ENCODE measurements around the gene SPATA1. TPM values are rescaled to one million over a fixed set of nuclear protein-coding genes. Genes with fewer than 3 reads are reported as not detected.

The SPATA1 gene
- total and polyA plus RNA-seq, 2 of the 8 experiments (the other 6 are each of a cell fraction or from before 2014, with no cell fraction given) = 0.51 to 1.1 TPM

DNA sequence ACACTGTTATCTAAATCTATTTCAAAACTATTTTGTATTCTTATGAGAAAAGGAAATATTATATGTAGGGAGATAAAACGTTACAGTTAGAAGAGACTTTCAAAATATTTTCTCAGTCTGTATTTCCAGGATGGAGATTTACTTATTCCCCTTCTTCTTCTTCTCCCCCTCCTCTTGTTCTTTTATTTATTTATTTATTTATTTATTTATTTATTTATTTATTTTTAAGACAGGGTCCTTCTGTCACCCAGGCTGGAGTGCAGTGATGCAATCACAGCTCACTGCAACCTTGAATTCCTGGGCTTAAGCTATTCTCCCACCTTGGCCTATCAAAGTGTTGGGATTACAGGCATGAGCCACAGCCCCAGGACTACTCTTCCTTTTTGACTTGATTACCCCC, 30.0 kb upstream of the SPATA1 start:
- Histone ChIP-seq H4K5ac (ENCODE audit: insufficient read length, low read depth, low read length) (no peak overlapping the region), H3K79me1 (ENCODE audit: low read depth, low read length) (no peaks in the 10 kb centered on the region; the same call in 1 of the 2 replicates), H3K79me2 (ENCODE audit: control insufficient read depth in 1 of 2, insufficient read depth in 2 of 2, low read length in 2 of 2) (peaks cover 3 to 18% of the 10 kb centered on the region in 2 experiments; a peak in 3 of 4 replicates), H3K9me3 (ENCODE audit: insufficient read depth in 2 of 2, low read depth in 1 of 2, low read length in 1 of 2) (peaks cover 6 to 8% of the 10 kb centered on the region in 2 experiments; a peak in 3 of 4 replicates), H2BK5ac (ENCODE audit: low read depth, low read length) (no peak overlapping the region), H4K8ac (ENCODE audit: extremely low read depth, insufficient read depth, low read length) (no peak overlapping the region), H3K36me3 (ENCODE audit: control insufficient read depth in 2 of 4, insufficient read depth in 4 of 4, low read length in 3 of 4) (peaks cover 0 to 2% (median 0%) of the 10 kb centered on the region in 4 experiments; a peak in 2 of 8 replicates), H3K4me1 (replicated peaks in 1 of 4; ENCODE audit: control insufficient read depth in 3 of 4, insufficient read depth in 4 of 4, low read length in 3 of 4) (no peaks in the 10 kb centered on the region), H3K23me2 (ENCODE audit: low read depth, low read length) (peaks cover 3% of the 10 kb centered on the region; the same call in 1 of the 2 replicates), H3K23ac (ENCODE audit: insufficient read length) (no peak overlapping the region), H3K27me3 (replicated peaks in 1 of 4; ENCODE audit: control insufficient read depth in 3 of 4, extremely low read depth in 1 of 4, insufficient read depth in 3 of 4, low read length in 3 of 4) (peaks cover 2 to 40% (median 23%) of the 10 kb centered on the region in 4 experiments), H3K9ac (replicated peaks in 1 of 4; ENCODE audit: extremely low read depth in 1 of 4, low read depth in 3 of 4, low read length in 3 of 4) (no peak overlapping the region), H2BK20ac (ENCODE audit: low read length) (no peak overlapping the region), H2BK12ac (ENCODE audit: low read depth, low read length) (no peak overlapping the region), H3K4me2 (ENCODE audit: insufficient read depth in 1 of 2, low read depth in 2 of 2, low read length in 2 of 2) (no peak overlapping the region), H3K14ac (ENCODE audit: insufficient read length) (no peak overlapping the region), H4K91ac (replicated peaks; ENCODE audit: insufficient read length, low read length) (no peak overlapping the region), H4K20me1 (replicated peaks in 1 of 2; ENCODE audit: control insufficient read depth in 1 of 2, insufficient read depth in 2 of 2, low read length in 2 of 2) (no peaks in the 10 kb centered on the region), H3K4ac (replicated peaks; ENCODE audit: insufficient read length, low read depth, low read length) (no peak overlapping the region), H2BK120ac (replicated peaks; ENCODE audit: low read depth, low read length) (no peak overlapping the region), H2AFZ (ENCODE audit: low read length) (no peak overlapping the region), H3K56ac (replicated peaks; ENCODE audit: insufficient read length, low read depth, low read length) (no peak overlapping the region), H3K4me3 (ENCODE audit: extremely low read depth in 1 of 4, insufficient read depth in 2 of 4, low read depth in 3 of 4, low read length in 4 of 4) (no peak overlapping the region), H3K27ac (ENCODE audit: low read depth, low read length) (no peak overlapping the region), H3K18ac (ENCODE audit: extremely low read depth, low read length) (no peak overlapping the region), H2AK5ac (ENCODE audit: low read depth, low read length) (no peak overlapping the region), H2BK15ac (ENCODE audit: low read length) (no peak overlapping the region)
- WGBS, 2 experiments (ENCODE audit: extremely low coverage in 1 of 2, insufficient coverage in 1 of 2, insufficient read length in 1 of 2, insufficient replicate concordance in 2 of 2, low coverage in 1 of 2, low lambda C conversion rate in 2 of 2, missing lambda C conversion rate in 1 of 2) = 64% methylated on average over 1 of the region's 1 CpG; no CpG with 5 or more reads in 1 of the 2 experiments
- FAIRE-seq (no peak), DNase-seq (ENCODE audit: low read depth in 1 of 2, low spot score in 2 of 2) (no peak)
- POLR2A ChIA-PET (ENCODE audit: partially characterized antibody) = interaction anchor here (0.5 kb wide), 1 partner anchor 16 kb away, joined by 3 read pairs; no protein-coding TSS in a partner anchor
- CTCF ChIA-PET (ENCODE audit: partially characterized antibody) = interaction anchor here (0.9 kb wide), 1 partner anchor 24 kb away, joined by 3 read pairs; no protein-coding TSS in a partner anchor
- TF ChIP-seq HDAC2 (IDR thresholded peaks at IDR 0.05; ENCODE audit: borderline replicate concordance in 1 of 2, low read depth in 2 of 2, low read length in 2 of 2) (no peak), PHF8 (conservative IDR thresholded peaks at IDR 0.05; ENCODE audit: low read depth, low read length) (no peak), RFX5 (IDR thresholded peaks at IDR 0.05; ENCODE audit: borderline replicate concordance, low read depth, low read length) (no peak), SP4 (IDR thresholded peaks at IDR 0.05; ENCODE audit: low read length) (no peak), SUZ12 (IDR thresholded peaks at IDR 0.05; ENCODE audit: low read length) (no peak), GTF2F1 (IDR thresholded peaks at IDR 0.05; ENCODE audit: borderline replicate concordance, low read depth, low read length) (no peak), SAP30 (IDR thresholded peaks at IDR 0.05; ENCODE audit: insufficient read depth, insufficient replicate concordance, low read length) (no peak), TAF7 (optimal IDR thresholded peaks at IDR 0.05; ENCODE audit: borderline replicate concordance, low read depth, low read length) (no peak), POLR2AphosphoS5 (IDR thresholded peaks at IDR 0.05; ENCODE audit: low read depth, low read length) (no peak), FOSL1 (IDR thresholded peaks at IDR 0.05; ENCODE audit: insufficient read depth, low read depth, low read length) (no peak), KDM5A (IDR thresholded peaks at IDR 0.05; ENCODE audit: low read length) (no peak)
- TF ChIP-seq, protein P1, sequence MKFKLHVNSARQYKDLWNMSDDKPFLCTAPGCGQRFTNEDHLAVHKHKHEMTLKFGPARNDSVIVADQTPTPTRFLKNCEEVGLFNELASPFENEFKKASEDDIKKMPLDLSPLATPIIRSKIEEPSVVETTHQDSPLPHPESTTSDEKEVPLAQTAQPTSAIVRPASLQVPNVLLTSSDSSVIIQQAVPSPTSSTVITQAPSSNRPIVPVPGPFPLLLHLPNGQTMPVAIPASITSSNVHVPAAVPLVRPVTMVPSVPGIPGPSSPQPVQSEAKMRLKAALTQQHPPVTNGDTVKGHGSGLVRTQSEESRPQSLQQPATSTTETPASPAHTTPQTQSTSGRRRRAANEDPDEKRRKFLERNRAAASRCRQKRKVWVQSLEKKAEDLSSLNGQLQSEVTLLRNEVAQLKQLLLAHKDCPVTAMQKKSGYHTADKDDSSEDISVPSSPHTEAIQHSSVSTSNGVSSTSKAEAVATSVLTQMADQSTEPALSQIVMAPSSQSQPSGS (IDR thresholded peaks at IDR 0.05; ENCODE audit: low read length) = no peak
